Measurements from ENCODE around the gene PHETA1. TPM values are rescaled to one million over a fixed set of nuclear protein-coding genes. Genes with fewer than 3 reads are reported as not detected.

The PHETA1 gene
- polyA plus RNA-seq, 3 donors, result 3.4 to 15.3 (median 4.9) TPM

DNA sequence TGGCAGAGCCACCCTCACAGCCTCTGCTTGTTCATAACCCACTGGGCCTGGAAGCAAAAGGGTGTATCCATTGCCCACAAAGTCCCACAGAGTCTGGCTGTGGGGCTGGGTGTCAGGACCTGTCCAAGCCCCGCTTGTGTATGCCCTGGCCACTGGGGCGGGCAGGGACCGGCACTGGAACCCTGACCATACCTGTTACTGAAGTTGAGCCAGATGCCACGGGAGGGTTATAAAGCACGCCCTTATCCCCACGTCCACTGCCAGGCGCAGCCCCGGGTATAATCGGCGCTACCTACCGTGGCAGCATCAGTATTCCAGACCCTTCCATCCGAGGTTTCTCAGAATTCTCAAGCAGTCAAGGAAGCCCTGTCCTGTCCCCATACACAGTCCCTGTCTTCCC lies 40.8 kb downstream of the PHETA1 start:
- Mint-ChIP-seq H3K27me3 (ENCODE audit: low read depth in 3 of 3) (peaks cover 2 to 7% (median 3%) of the 10 kb centered on the region in 3 donors), H3K36me3 (no peaks in the 10 kb centered on the region), H3K9me3 (peaks cover 0 to 2% (median 0%) of the 10 kb centered on the region in 7 donors), H3K4me1 (peaks cover 3% of the 10 kb centered on the region), H3K4me3 (no peak overlapping the region), H3K27ac (no peak overlapping the region)
- Histone ChIP-seq H3K36me3 (replicated peaks in 1 of 2; ENCODE audit: control insufficient read depth in 1 of 2, insufficient read depth in 2 of 2, low read length in 2 of 2) (no peaks in the 10 kb centered on the region), H3K4me3 (replicated peaks in 1 of 3; ENCODE audit: low read depth in 2 of 3, low read length in 3 of 3) (no peak overlapping the region), H3K4me2 (replicated peaks; ENCODE audit: extremely low read depth, low read length, poor library complexity, severe bottlenecking) (no peak overlapping the region), H3K27me3 (ENCODE audit: control insufficient read depth in 2 of 2, insufficient read depth in 2 of 2, low read length in 2 of 2) (no peaks in the 10 kb centered on the region), H2AFZ (ENCODE audit: insufficient read depth, low read depth, low read length, poor library complexity, severe bottlenecking) (no peak overlapping the region), H3K4me1 (ENCODE audit: control insufficient read depth in 1 of 2, insufficient read depth in 2 of 2, low read length in 2 of 2) (no peaks in the 10 kb centered on the region), H3K9me3 (replicated peaks in 1 of 2; ENCODE audit: control insufficient read depth in 1 of 2, insufficient read depth in 1 of 2, low read length in 2 of 2) (no peaks in the 10 kb centered on the region), H3K27ac (ENCODE audit: low read depth in 1 of 2, low read length in 2 of 2) (no peak overlapping the region), H3K79me2 (ENCODE audit: insufficient read depth, low read length) (no peaks in the 10 kb centered on the region), H4K20me1 (ENCODE audit: insufficient read depth, low read length) (no peaks in the 10 kb centered on the region), H3K9ac (ENCODE audit: insufficient read depth, low read length, poor library complexity, severe bottlenecking) (no peak overlapping the region)
- no peak for DNase-seq
- WGBS (ENCODE audit: insufficient coverage), result 98% methylated on average over 8 of the region's 12 CpGs
- no peak for TF ChIP-seq CTCF (IDR thresholded peaks at IDR 0.05)
- intact Hi-C loops (cut with micrococcal nuclease), result no loop called here

DNA sequence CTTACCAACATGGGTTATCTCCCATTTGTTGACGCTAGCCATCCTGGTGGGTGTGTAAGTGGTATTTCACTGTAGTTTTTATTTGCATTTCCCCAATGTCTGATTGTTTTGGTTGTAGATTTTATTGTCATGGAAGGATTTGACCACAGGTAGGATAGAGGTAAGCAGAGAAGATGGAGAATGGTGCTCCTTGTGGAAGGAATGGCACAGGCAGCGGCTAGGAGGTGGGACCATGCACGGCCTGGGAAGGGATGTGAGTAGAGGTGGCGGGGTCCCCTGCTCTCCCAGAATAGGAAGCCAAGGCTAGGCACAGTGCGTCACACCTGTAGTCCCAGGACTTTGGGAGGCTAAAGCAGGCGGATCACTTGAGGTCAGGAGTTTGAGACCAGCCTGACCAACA lies 41.4 kb downstream of the PHETA1 start:
- no peak overlapping the region for H3K27ac Mint-ChIP-seq

More for the DNA sequence above, 41.4 kb downstream of the PHETA1 start:
- intact Hi-C loops (cut with micrococcal nuclease), result no loop called here
- Histone ChIP-seq H3K36me3 (replicated peaks in 1 of 2; ENCODE audit: control insufficient read depth in 1 of 2, insufficient read depth in 2 of 2, low read length in 2 of 2) (no peaks in the 10 kb centered on the region), H4K20me1 (ENCODE audit: insufficient read depth, low read length) (no peaks in the 10 kb centered on the region), H3K79me2 (ENCODE audit: insufficient read depth, low read length) (no peaks in the 10 kb centered on the region), H3K27me3 (ENCODE audit: control insufficient read depth in 2 of 2, insufficient read depth in 2 of 2, low read length in 2 of 2) (no peaks in the 10 kb centered on the region), H3K9ac (ENCODE audit: insufficient read depth, low read length, poor library complexity, severe bottlenecking) (no peak overlapping the region), H3K27ac (ENCODE audit: low read depth in 1 of 2, low read length in 2 of 2) (no peak overlapping the region), H3K9me3 (replicated peaks in 1 of 2; ENCODE audit: control insufficient read depth in 1 of 2, insufficient read depth in 1 of 2, low read length in 2 of 2) (no peaks in the 10 kb centered on the region), H3K4me1 (ENCODE audit: control insufficient read depth in 1 of 2, insufficient read depth in 2 of 2, low read length in 2 of 2) (no peaks in the 10 kb centered on the region), H2AFZ (ENCODE audit: insufficient read depth, low read depth, low read length, poor library complexity, severe bottlenecking) (no peak overlapping the region), H3K4me3 (replicated peaks in 1 of 3; ENCODE audit: low read depth in 2 of 3, low read length in 3 of 3) (no peak overlapping the region), H3K4me2 (replicated peaks; ENCODE audit: extremely low read depth, low read length, poor library complexity, severe bottlenecking) (no peak overlapping the region)
- Mint-ChIP-seq H3K4me3 (no peak overlapping the region), H3K9me3 (peaks cover 0 to 2% (median 0%) of the 10 kb centered on the region in 7 donors), H3K27me3 (ENCODE audit: low read depth in 3 of 3) (peaks cover 0 to 7% (median 2%) of the 10 kb centered on the region in 3 donors), H3K36me3 (no peaks in the 10 kb centered on the region), H3K4me1 (peaks cover 3% of the 10 kb centered on the region)
- no peak for DNase-seq
- 95% methylated on average over 3 of the region's 6 CpGs for whole genome bisulfite sequencing (ENCODE audit: insufficient coverage)
- TF ChIP-seq CTCF (IDR thresholded peaks at IDR 0.05), result no peak
